Endothelial cell of umbilical vein (primary cell): ENCODE data around the gene LRRFIP2. TPM values are rescaled to one million over a fixed set of nuclear protein-coding genes. Genes with fewer than 3 reads are reported as not detected.

Experiments used
- BruUV-seq: library from RNA; stranded (reverse); fragments of 400-500 nt; replicated peaks from 2 replicates; lab custom pipeline; 2021; lab: Mats Ljungman, UMichigan
- CTCF ChIA-PET: fragments of 300-600, 350-600 bp; sonication (Branson Sonifier 250); formaldehyde crosslinking; loops from one replicate; lab custom pipeline; 2021; ENCODE audit warnings: antibody characterized with exemption, inconsistent platforms; lab: Charles Lee
- POLR2A ChIA-PET: fragments of 300-600, 350-600 bp; sonication (Branson Sonifier 250); formaldehyde crosslinking; loops from one replicate; lab custom pipeline; 2021; ENCODE audit warnings: antibody characterized with exemption, inconsistent platforms; lab: Charles Lee
- DNase-seq: peaks from one replicate; pipeline ENCODE4 v3.0.0-alpha.2; 2011; ENCODE audit warnings: low read depth, low spot score
- FAIRE-seq: peaks from 2 replicates; lab custom pipeline; 2011; peaks lifted over from hg19 to GRCh38; lab: Jason Lieb, UNC
- H2AFZ ChIP-seq: 2 replicates; pipeline ENCODE4 v1.6.0; 2012; ENCODE audit warnings: low read depth, low read length, control low read depth, inconsistent platforms
- H3K27ac ChIP-seq: 2 replicates; pipeline ENCODE4 v1.5.1; 2011; ENCODE audit warnings: low read depth, mild to moderate bottlenecking, control low read depth, low read length, moderate library complexity; ENCODE audit not compliant: insufficient read depth
- H3K27me3 ChIP-seq, 2 experiments: 2 replicates each; pipeline versions ENCODE4 v1.6.0 to v1.6.1; 2011; ENCODE audit warnings: low read length in 2 of 2, mixed read lengths in 1 of 2; ENCODE audit not compliant: control insufficient read depth in 2 of 2, insufficient read depth in 2 of 2
- H3K36me3 ChIP-seq, 2 experiments: 2 replicates in 1 of 2; 3 replicates in 1 of 2; pipeline ENCODE4 v1.5.1; 2011; ENCODE audit warnings: low read length in 2 of 2, mild to moderate bottlenecking in 1 of 2, moderate library complexity in 1 of 2; ENCODE audit not compliant: control insufficient read depth in 2 of 2, insufficient read depth in 2 of 2; ENCODE audit errors: extremely low read depth in 1 of 2
- H3K4me1 ChIP-seq: 3 replicates; pipeline ENCODE4 v1.5.1; 2011; ENCODE audit warnings: mild to moderate bottlenecking, low read length; ENCODE audit not compliant: control insufficient read depth, insufficient read depth; ENCODE audit errors: extremely low read depth
- H3K4me2 ChIP-seq: 2 replicates; pipeline ENCODE4 v1.6.1; 2011; ENCODE audit warnings: low read length, control low read depth, mixed read lengths; ENCODE audit not compliant: insufficient read depth
- H3K4me3 ChIP-seq, 3 experiments: fragments of 200-600 bp in 1 of 3; sonication (generic), shearing (Covaris generic) in 1 of 3; replicated peaks in 1 of 3; 2 replicates each; pipeline ENCODE4 v1.5.1; 2011 to 2016; ENCODE audit warnings: control low read depth in 3 of 3, low read length in 3 of 3, mild to moderate bottlenecking in 2 of 3, inconsistent platforms in 1 of 3, low read depth in 1 of 3, moderate library complexity in 1 of 3; ENCODE audit not compliant: insufficient read depth in 1 of 3
- H3K79me2 ChIP-seq: 2 replicates; pipeline ENCODE4 v1.6.0; 2012; ENCODE audit warnings: low read length, inconsistent platforms; ENCODE audit not compliant: control insufficient read depth, insufficient read depth
- H3K9ac ChIP-seq: replicated peaks from 2 replicates; pipeline ENCODE3; 2011; ENCODE audit warnings: low read length, control low read depth; ENCODE audit not compliant: insufficient read depth; ENCODE audit errors: extremely low read depth
- H3K9me1 ChIP-seq: replicated peaks from 3 replicates; pipeline ENCODE4 v1.6.0; 2011; ENCODE audit warnings: mild to moderate bottlenecking, low read length; ENCODE audit not compliant: control insufficient read depth, insufficient read depth; ENCODE audit errors: extremely low read depth
- H3K9me3 ChIP-seq: replicated peaks from 2 replicates; pipeline ENCODE4 v1.5.1; 2012; ENCODE audit warnings: low read length, inconsistent platforms; ENCODE audit not compliant: control insufficient read depth, insufficient read depth
- H4K20me1 ChIP-seq: replicated peaks from 2 replicates; pipeline ENCODE3; 2011; ENCODE audit warnings: mild to moderate bottlenecking, low read length; ENCODE audit not compliant: control insufficient read depth, insufficient read depth; ENCODE audit errors: extremely low read depth
- CTCF ChIP-seq, 2 donors: IDR thresholded peaks; 1 replicate in 1 of 2; 2 replicates in 1 of 2; pipeline ENCODE4 v1.5.1; 2011; ENCODE audit warnings: low read length in 2 of 2, mild to moderate bottlenecking in 2 of 2, moderate library complexity in 2 of 2, control low read depth in 1 of 2, inconsistent platforms in 1 of 2, low read depth in 1 of 2; ENCODE audit not compliant: insufficient read depth in 1 of 2; ENCODE audit errors: extremely low read depth in 1 of 2
- EZH2 ChIP-seq: IDR thresholded peaks from 2 replicates; pipeline ENCODE4 v1.6.1; 2012; ENCODE audit warnings: borderline replicate concordance, low read depth, mild to moderate bottlenecking, moderate library complexity, low read length, inconsistent platforms; ENCODE audit not compliant: severe bottlenecking
- FOS ChIP-seq: IDR thresholded peaks from 2 replicates; pipeline ENCODE4 v1.6.1; 2011; ENCODE audit warnings: mild to moderate bottlenecking, low read length, moderate library complexity, borderline replicate concordance; ENCODE audit not compliant: insufficient read depth
- GATA2 ChIP-seq: IDR thresholded peaks from 2 replicates; pipeline ENCODE4 v1.7.0; 2011; ENCODE audit warnings: low read depth, mild to moderate bottlenecking, moderate library complexity, mixed read lengths, low read length; ENCODE audit not compliant: insufficient read length, insufficient read depth
- JUN ChIP-seq: IDR thresholded peaks from 2 replicates; pipeline ENCODE4 v1.6.1; 2011; ENCODE audit warnings: borderline replicate concordance, low read depth; ENCODE audit not compliant: insufficient read length, insufficient read depth
- MYC ChIP-seq: IDR thresholded peaks from one replicate; pipeline ENCODE4 v1.6.1; 2011; ENCODE audit warnings: mild to moderate bottlenecking, low read depth, low read length
- POLR2A ChIP-seq: IDR thresholded peaks from 2 replicates; pipeline ENCODE4 v1.6.1; 2012; ENCODE audit warnings: low read depth, mild to moderate bottlenecking, control low read depth, low read length
- POLR2AphosphoS5 ChIP-seq: IDR thresholded peaks from 2 replicates; pipeline ENCODE4 v1.6.1; 2012; ENCODE audit warnings: low read depth, mild to moderate bottlenecking, control low read depth, low read length, moderate library complexity; ENCODE audit not compliant: insufficient read depth
- dilution Hi-C: fragments of 300-500 bp; cut with MboI; formaldehyde crosslinking; loops from one replicate; pipeline ENCODE4 v1.15.0; 2019; ENCODE audit warnings: low sequenced_read_pairs; ENCODE audit not compliant: extremely low pct_ligation_motif_present
- intact Hi-C: fragments of 100-400 bp; cut with micrococcal nuclease; formaldehyde crosslinking; loops from one replicate; pipeline ENCODE4 v1.10.0; 2022
- polyA plus RNA-seq, 4 experiments: library from polyadenylated mRNA; depleted of rRNA in 3 of 4; stranded (reverse) in 3 of 4; unstranded in 1 of 4; fragments of >200 nt; gene quantifications; 2 replicates each; pipeline versions ENCODE4 v1.2.1 to v1.2.3, GENCODE V29; 2011 to 2012; ENCODE audit warnings: missing spikeins in 1 of 4
- total RNA-seq: library from RNA; stranded (reverse); gene quantifications from 2 replicates; pipeline ENCODE4 v1.2.3, GENCODE V29; 2021
- TF ChIP-seq, protein P1 (sequence below): IDR thresholded peaks from 2 replicates; pipeline ENCODE4 v1.6.1; 2011; ENCODE audit not compliant: insufficient read depth, insufficient read length

Gene LRRFIP2
- total and polyA plus RNA-seq, 2 donors (not counting 3 experiments of a cell fraction or from before 2014, with no cell fraction given) = 20.8 to 78.9 TPM

GRCh38 chr3:37100411-37100810 lies 74.0 kb downstream of the LRRFIP2 start:
- no peaks in the 10 kb centered on the region for H3K27me3 ChIP-seq
- no peaks in the 10 kb centered on the region for H3K9me1 ChIP-seq
- BruUV-seq = no TSS peak
- FAIRE-seq (no peak), DNase-seq (no peak)
- no peaks in the 10 kb centered on the region for H4K20me1 ChIP-seq
- no peak overlapping the region for H3K4me2 ChIP-seq
- no peak overlapping the region for H3K9ac ChIP-seq
- TF ChIP-seq JUN (no peak), POLR2A (no peak), GATA2 (no peak), EZH2 (no peak), CTCF (IDR thresholded peaks at IDR 0.05; ENCODE audit: extremely low read depth in 1 of 2, insufficient read depth in 1 of 2, low read depth in 1 of 2, low read length in 2 of 2) (no peak)
- TF ChIP-seq, protein P1, sequence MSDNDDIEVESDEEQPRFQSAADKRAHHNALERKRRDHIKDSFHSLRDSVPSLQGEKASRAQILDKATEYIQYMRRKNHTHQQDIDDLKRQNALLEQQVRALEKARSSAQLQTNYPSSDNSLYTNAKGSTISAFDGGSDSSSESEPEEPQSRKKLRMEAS = no peak
- CTCF ChIA-PET = no interaction called here
- intact Hi-C loops (no loop called here), dilution Hi-C loops (no loop called here)
- peaks cover 5% of the 10 kb centered on the region for H3K79me2 ChIP-seq
- no peak overlapping the region for H3K4me3 ChIP-seq
- peaks cover 25% of the 10 kb centered on the region for H3K4me1 ChIP-seq
- POLR2A ChIA-PET = no interaction called here
- no peak overlapping the region for H2AFZ ChIP-seq
- H3K27ac ChIP-seq = no peak overlapping the region
- H3K36me3 ChIP-seq = no peaks in the 10 kb centered on the region
- H3K9me3 ChIP-seq = no peaks in the 10 kb centered on the region

DNA sequence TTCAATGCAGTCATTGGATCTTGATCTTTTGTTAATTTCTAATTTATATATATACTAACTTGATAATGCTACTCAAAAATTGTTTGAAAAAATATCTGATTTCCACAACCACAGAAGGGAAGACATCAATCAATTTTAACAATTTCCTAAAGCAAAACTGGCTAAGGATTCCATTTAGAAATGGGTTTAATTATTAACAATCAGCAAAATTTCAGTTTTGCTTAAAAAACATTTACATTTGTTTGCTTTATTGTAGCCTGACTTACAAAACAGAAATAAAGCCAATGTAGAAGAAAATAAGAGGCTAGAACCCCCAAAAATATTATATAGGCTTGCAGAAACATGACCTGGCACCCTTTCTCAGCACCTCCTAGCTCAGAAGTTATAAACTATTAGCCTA lies 74.9 kb downstream of the LRRFIP2 start:
- intact Hi-C loops (loop anchor here (5.0 kb wide), 1 partner anchor 33 kb away; no protein-coding TSS in a partner anchor), dilution Hi-C loops (no loop called here)
- Histone ChIP-seq H2AFZ (no peak overlapping the region), H3K4me3 (no peak overlapping the region), H3K4me1 (peaks cover 34% of the 10 kb centered on the region), H3K9me3 (no peaks in the 10 kb centered on the region), H3K27ac (no peak overlapping the region), H3K36me3 (no peaks in the 10 kb centered on the region), H3K27me3 (no peaks in the 10 kb centered on the region), H3K4me2 (no peak overlapping the region), H4K20me1 (no peaks in the 10 kb centered on the region), H3K79me2 (peaks cover 5% of the 10 kb centered on the region), H3K9me1 (no peaks in the 10 kb centered on the region), H3K9ac (no peak overlapping the region)
- CTCF ChIA-PET = interaction anchor here (0.6 to 1.8 kb wide), 3 partner anchors 9 to 176 kb away, joined by 3 to 6 read pairs (median 3); no protein-coding TSS in a partner anchor
- DNase-seq (no peak), FAIRE-seq (no peak)
- no TSS peak for BruUV-seq
- TF ChIP-seq POLR2A = no peak
- TF ChIP-seq, protein P1 = no peak
- no peak for TF ChIP-seq JUN
- no peak for TF ChIP-seq POLR2AphosphoS5
- TF ChIP-seq CTCF (IDR thresholded peaks at IDR 0.05; ENCODE audit: extremely low read depth in 1 of 2, insufficient read depth in 1 of 2, low read depth in 1 of 2, low read length in 2 of 2) = no peak
- TF ChIP-seq EZH2 = no peak
- no peak for TF ChIP-seq MYC
- no peak for TF ChIP-seq FOS
- TF ChIP-seq GATA2 = no peak
- POLR2A ChIA-PET = no interaction called here
